ENCODE results near the gene CTNNA3.

DNA sequence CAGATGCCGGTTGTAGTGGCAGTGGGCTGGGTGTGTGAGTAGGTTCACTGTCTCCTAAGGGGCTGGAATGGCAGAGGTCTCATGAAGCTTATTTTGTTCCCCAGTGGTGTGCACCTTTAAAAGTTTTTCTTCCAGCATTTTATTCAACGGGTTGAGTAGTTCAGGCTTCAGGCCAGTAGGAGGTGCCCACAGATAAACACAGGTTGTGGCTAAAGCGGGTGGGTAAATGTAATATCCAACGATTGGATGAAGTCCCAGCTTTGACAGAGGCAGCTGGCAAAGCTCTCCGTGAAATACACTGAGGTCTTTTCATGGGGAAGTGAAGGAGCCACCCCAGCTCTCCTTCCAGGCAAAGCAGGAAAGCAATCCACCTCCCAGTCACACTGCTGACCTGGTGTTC, 1109.9 kb downstream of the CTNNA3 start:
- TF ChIP-seq, protein P1, sequence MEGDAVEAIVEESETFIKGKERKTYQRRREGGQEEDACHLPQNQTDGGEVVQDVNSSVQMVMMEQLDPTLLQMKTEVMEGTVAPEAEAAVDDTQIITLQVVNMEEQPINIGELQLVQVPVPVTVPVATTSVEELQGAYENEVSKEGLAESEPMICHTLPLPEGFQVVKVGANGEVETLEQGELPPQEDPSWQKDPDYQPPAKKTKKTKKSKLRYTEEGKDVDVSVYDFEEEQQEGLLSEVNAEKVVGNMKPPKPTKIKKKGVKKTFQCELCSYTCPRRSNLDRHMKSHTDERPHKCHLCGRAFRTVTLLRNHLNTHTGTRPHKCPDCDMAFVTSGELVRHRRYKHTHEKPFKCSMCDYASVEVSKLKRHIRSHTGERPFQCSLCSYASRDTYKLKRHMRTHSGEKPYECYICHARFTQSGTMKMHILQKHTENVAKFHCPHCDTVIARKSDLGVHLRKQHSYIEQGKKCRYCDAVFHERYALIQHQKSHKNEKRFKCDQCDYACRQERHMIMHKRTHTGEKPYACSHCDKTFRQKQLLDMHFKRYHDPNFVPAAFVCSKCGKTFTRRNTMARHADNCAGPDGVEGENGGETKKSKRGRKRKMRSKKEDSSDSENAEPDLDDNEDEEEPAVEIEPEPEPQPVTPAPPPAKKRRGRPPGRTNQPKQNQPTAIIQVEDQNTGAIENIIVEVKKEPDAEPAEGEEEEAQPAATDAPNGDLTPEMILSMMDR (IDR thresholded peaks at IDR 0.05 in 4 of 5, conservative IDR thresholded peaks at IDR 0.05 in 1 of 5): no peak
- TF ChIP-seq POLR2A (IDR thresholded peaks at IDR 0.05): no peak
